Superior temporal gyrus (tissue), 1 donor: ENCODE measurements around the gene GSTM2.

Experiments
- DNase-seq: peaks from one replicate; pipeline ENCODE4 v3.0.0-alpha.2; 2016; ENCODE audit errors: extremely low spot score

GSTM2 gene

GRCh38 chr1:109629372-109630030 is 38.4 kb upstream of the GSTM2 start:
- no peak for DNase-seq

- no peak for DNase-seq
Measured at GRCh38 chr1:109630081-109630897, 37.6 kb upstream of the GSTM2 start.

GRCh38 chr1:109630898-109631512 is 36.9 kb upstream of the GSTM2 start:
- no peak for DNase-seq

GRCh38 chr1:109631513-109632505 is 36.0 kb upstream of the GSTM2 start:
- DNase-seq, result no peak

GRCh38 chr1:109632671-109633346 is 35.0 kb upstream of the GSTM2 start:
- peak; percentile 62 for DNase-seq

GRCh38 chr1:109634292-109634691 is 33.6 kb upstream of the GSTM2 start:
- no peak for DNase-seq

- DNase-seq, result no peak
Measured at GRCh38 chr1:109634771-109635750, 32.8 kb upstream of the GSTM2 start.

DNA sequence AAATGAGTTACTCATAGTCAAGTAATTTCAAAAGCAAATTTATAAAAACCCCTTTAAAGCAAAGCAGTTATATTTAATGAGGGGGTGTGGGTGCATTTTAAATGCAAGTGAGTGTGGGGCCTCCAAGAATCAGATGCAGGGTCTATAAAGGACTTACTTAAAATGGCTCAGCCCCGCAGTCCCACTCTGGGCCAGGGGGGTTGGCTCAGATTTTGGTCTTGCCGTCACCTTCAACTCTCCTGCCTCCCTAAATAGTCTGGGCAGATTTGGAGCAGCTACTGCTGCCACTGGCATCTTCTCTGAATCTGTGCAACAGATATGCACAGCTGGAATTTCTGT is 32.0 kb upstream of the GSTM2 start:
- DNase-seq, result no peak

- no peak for DNase-seq
Measured at GRCh38 chr1:109636201-109636952, 31.5 kb upstream of the GSTM2 start.

- no peak for DNase-seq
Measured at GRCh38 chr1:109637446-109637845, 30.4 kb upstream of the GSTM2 start.

DNA sequence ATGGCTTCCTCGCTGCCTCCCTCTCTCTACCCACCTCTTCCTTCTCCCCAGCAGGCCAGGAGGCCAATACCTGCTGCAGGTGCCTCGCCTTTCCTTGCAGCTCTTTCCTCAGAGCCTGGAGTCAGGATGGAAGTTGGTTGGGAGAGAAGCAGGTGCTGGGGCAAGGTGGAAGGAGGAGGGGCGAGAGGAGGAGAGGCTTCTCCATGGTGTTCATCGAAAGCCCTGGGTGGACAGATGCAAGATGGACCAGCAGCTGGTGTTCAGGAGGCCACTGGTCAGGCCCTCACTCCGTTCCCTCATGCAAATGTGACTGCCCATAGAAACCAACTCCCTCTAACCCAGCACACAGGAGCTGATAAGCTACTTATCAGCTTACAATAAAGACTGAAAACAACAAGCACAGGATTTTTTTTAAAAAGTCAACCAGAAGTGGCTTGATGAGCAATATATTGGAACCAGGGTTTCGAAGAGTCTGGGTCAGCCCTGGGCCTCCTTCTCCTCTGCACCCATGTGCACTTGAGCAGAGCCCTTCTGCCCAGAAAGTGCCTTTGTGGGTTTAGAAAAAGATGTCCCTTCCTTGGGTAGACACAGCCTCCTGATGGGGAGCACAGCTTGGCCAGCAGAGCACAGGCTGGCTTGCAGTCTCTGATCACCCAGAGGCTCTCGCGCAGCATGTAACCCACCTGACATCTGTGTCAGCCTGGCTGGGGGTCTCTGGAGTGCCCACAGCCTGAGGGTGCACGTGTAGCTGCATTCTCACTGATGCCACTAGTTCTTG is 28.6 kb upstream of the GSTM2 start:
- no peak for DNase-seq

DNA sequence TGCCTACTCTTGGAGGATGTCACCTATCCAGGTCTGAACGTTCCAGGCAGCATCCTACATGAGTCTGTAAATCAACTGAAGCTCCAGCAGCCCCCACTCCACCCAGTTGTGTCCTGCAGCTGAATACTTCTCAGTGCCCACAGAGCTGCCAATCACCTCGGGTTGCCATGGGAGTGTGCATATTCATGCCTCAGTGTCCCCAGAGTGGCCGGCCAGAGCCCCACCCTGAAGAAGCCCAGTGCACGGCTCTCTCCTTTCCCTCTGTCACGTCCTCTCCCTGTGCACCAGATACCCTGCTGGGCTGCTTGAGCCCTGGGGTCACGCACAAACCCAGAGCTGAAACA is 28.0 kb upstream of the GSTM2 start:
- no peak for DNase-seq

- DNase-seq, result peak; percentile 88
Measured at GRCh38 chr1:109640285-109640865, 27.5 kb upstream of the GSTM2 start.

- no peak for DNase-seq
Measured at GRCh38 chr1:109641078-109641740, 26.6 kb upstream of the GSTM2 start.

DNA sequence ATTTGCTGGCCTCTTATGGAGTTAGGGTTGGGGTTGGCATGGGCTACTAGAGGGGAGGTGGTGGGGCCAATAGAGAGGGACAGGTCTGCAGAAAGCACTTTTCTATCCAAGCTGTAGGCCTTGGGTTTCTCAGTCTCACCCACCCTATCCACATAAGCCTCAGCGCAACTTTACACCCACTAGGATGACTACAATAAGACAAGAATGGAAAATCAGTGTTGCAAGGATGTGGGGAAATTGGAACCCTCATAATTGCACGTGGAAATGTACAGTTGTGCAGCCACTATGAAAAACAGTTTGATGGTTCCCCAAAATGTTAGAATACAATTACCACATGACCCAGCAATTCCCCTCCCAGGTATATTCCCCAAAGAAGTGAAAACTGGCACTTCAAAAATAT is 26.0 kb upstream of the GSTM2 start:
- DNase-seq, result no peak

DNA sequence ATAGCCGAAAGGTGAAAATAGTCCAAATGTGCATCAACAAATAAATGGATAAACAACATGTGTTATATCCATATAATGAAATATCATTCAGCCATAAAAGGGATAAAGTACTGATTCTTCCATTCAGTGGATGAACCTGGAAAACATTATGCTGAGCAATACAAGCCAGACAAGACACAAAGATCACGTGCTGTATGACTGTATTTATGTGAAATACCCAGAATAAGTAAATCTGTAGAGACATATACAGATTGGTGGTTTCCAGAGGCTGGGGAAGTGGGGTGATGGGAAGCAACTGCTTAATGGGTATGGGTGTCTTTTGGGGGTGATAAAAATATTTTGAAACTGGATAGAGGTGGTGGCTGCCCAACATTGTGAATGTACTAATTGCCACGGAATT is 25.2 kb upstream of the GSTM2 start:
- DNase-seq, result no peak

GRCh38 chr1:109643385-109644230 is 24.2 kb upstream of the GSTM2 start:
- no peak for DNase-seq
